H1 (cell line): ENCODE data around the gene RPSA. TPM values are rescaled to one million over a fixed set of nuclear protein-coding genes. Genes with fewer than 3 reads are reported as not detected.

Experiments used
- CTCF ChIA-PET: fragments of 300-600 bp; sonication (Branson Sonifier 250); formaldehyde crosslinking; loops from one replicate; lab custom pipeline; 2021; ENCODE audit not compliant: partially characterized antibody; lab: Charles Lee
- POLR2A ChIA-PET: fragments of 300-600 bp; sonication (Branson Sonifier 250); formaldehyde crosslinking; loops from one replicate; lab custom pipeline; 2021; ENCODE audit warnings: inconsistent platforms; ENCODE audit not compliant: partially characterized antibody; lab: Charles Lee
- DNase-seq, 2 experiments: peaks; one replicate each; pipeline versions ENCODE4 v3.0.0 to v3.0.0-alpha.2; 2010 to 2022; ENCODE audit warnings: low spot score in 2 of 2, low read depth in 1 of 2, mixed read lengths in 1 of 2
- FAIRE-seq: peaks from 2 replicates; lab custom pipeline; 2011; peaks lifted over from hg19 to GRCh38; lab: Jason Lieb, UNC
- H2AFZ ChIP-seq: 2 replicates; pipeline ENCODE4 v1.8.1; 2012; ENCODE audit warnings: low read length, inconsistent platforms
- H2AK5ac ChIP-seq: 2 replicates; pipeline ENCODE4 v1.6.1; 2013; ENCODE audit warnings: low read depth, low read length
- H2BK120ac ChIP-seq: replicated peaks from 2 replicates; pipeline ENCODE3; 2013; ENCODE audit warnings: low read depth, low read length, inconsistent platforms
- H2BK12ac ChIP-seq: 2 replicates; pipeline ENCODE4 v1.6.1; 2013; ENCODE audit warnings: low read depth, low read length
- H2BK15ac ChIP-seq: 2 replicates; pipeline ENCODE4 v1.6.1; 2013; ENCODE audit warnings: low read length
- H2BK20ac ChIP-seq: 2 replicates; pipeline ENCODE4 v1.6.1; 2013; ENCODE audit warnings: low read length
- H2BK5ac ChIP-seq: 2 replicates; pipeline ENCODE4 v1.6.1; 2013; ENCODE audit warnings: low read depth, low read length
- H3K14ac ChIP-seq: 2 replicates; pipeline ENCODE4 v1.6.1; 2013; ENCODE audit warnings: inconsistent platforms; ENCODE audit not compliant: insufficient read length
- H3K18ac ChIP-seq: 2 replicates; pipeline ENCODE4 v1.6.1; 2013; ENCODE audit warnings: low read length; ENCODE audit errors: extremely low read depth
- H3K23ac ChIP-seq: 2 replicates; pipeline ENCODE4 v1.6.1; 2013; ENCODE audit warnings: inconsistent platforms; ENCODE audit not compliant: insufficient read length
- H3K23me2 ChIP-seq: 2 replicates; pipeline ENCODE4 v1.6.1; 2013; ENCODE audit warnings: low read depth, low read length
- H3K27ac ChIP-seq: 2 replicates; pipeline ENCODE4 v1.6.1; 2011; ENCODE audit warnings: low read depth, low read length, inconsistent platforms
- H3K27me3 ChIP-seq, 4 experiments: replicated peaks in 1 of 4; 1 replicate in 1 of 4; 2 replicates in 3 of 4; pipeline versions ENCODE4 v1.6.1 to v1.8.1; 2011 to 2013; ENCODE audit warnings: low read length in 3 of 4, mild to moderate bottlenecking in 3 of 4, inconsistent platforms in 2 of 4, mixed read lengths in 2 of 4, moderate library complexity in 1 of 4; ENCODE audit not compliant: control insufficient read depth in 3 of 4, insufficient read depth in 3 of 4; ENCODE audit errors: extremely low read depth in 1 of 4
- H3K36me3 ChIP-seq, 4 experiments: 2 replicates each; pipeline versions ENCODE4 v1.6.1 to v1.8.1; 2011 to 2013; ENCODE audit warnings: mild to moderate bottlenecking in 4 of 4, low read length in 3 of 4, moderate library complexity in 2 of 4, control low read depth in 1 of 4, inconsistent platforms in 1 of 4; ENCODE audit not compliant: insufficient read depth in 4 of 4, control insufficient read depth in 2 of 4
- H3K4ac ChIP-seq: replicated peaks from 2 replicates; pipeline ENCODE3; 2013; ENCODE audit warnings: low read length, low read depth, mixed read lengths, inconsistent platforms; ENCODE audit not compliant: insufficient read length
- H3K4me1 ChIP-seq, 4 experiments: replicated peaks in 1 of 4; 1 replicate in 1 of 4; 2 replicates in 3 of 4; pipeline versions ENCODE4 v1.6.1 to v1.8.1; 2011 to 2013; ENCODE audit warnings: low read length in 3 of 4, inconsistent platforms in 2 of 4, mixed read lengths in 1 of 4; ENCODE audit not compliant: insufficient read depth in 4 of 4, control insufficient read depth in 3 of 4
- H3K4me2 ChIP-seq, 2 experiments: 2 replicates each; pipeline versions ENCODE4 v1.6.1 to v1.8.1; 2011 to 2013; ENCODE audit warnings: low read depth in 2 of 2, low read length in 2 of 2, control low read depth in 1 of 2, inconsistent platforms in 1 of 2, mild to moderate bottlenecking in 1 of 2; ENCODE audit not compliant: insufficient read depth in 1 of 2
- H3K4me3 ChIP-seq, 4 experiments: fragments of 200-600, 300-600 bp in 1 of 4; sonication (generic), shearing (Covaris generic), sonication (Bioruptor Twin) in 1 of 4; 2 replicates each; pipeline versions ENCODE4 v1.5.1 to v1.8.1; 2011 to 2016; ENCODE audit warnings: low read length in 4 of 4, low read depth in 3 of 4, control low read depth in 2 of 4, inconsistent platforms in 2 of 4, mild to moderate bottlenecking in 2 of 4, mixed read lengths in 1 of 4, moderate library complexity in 1 of 4; ENCODE audit not compliant: insufficient read depth in 2 of 4; ENCODE audit errors: extremely low read depth in 1 of 4
- H3K56ac ChIP-seq: replicated peaks from 2 replicates; pipeline ENCODE3; 2013; ENCODE audit warnings: low read depth, mild to moderate bottlenecking, mixed read lengths, low read length, inconsistent platforms; ENCODE audit not compliant: insufficient read length
- H3K79me1 ChIP-seq: 2 replicates; pipeline ENCODE4 v1.6.1; 2013; ENCODE audit warnings: low read depth, low read length, control low read depth
- H3K79me2 ChIP-seq, 2 experiments: 2 replicates each; pipeline versions ENCODE4 v1.6.1 to v1.8.1; 2012 to 2013; ENCODE audit warnings: low read length in 2 of 2, mild to moderate bottlenecking in 2 of 2, inconsistent platforms in 1 of 2; ENCODE audit not compliant: insufficient read depth in 2 of 2, control insufficient read depth in 1 of 2
- H3K9ac ChIP-seq, 4 experiments: replicated peaks in 1 of 4; 1 replicate in 1 of 4; 2 replicates in 3 of 4; pipeline versions ENCODE4 v1.6.1 to v1.8.1; 2011 to 2013; ENCODE audit warnings: low read depth in 3 of 4, low read length in 3 of 4, control low read depth in 2 of 4, mild to moderate bottlenecking in 2 of 4, moderate library complexity in 2 of 4, inconsistent platforms in 1 of 4; ENCODE audit errors: extremely low read depth in 1 of 4
- H3K9me3 ChIP-seq, 2 experiments: 2 replicates each; pipeline versions ENCODE4 v1.6.1 to v1.8.1; 2012 to 2013; ENCODE audit warnings: mild to moderate bottlenecking in 2 of 2, moderate library complexity in 2 of 2, control low read depth in 1 of 2, inconsistent platforms in 1 of 2, low read depth in 1 of 2, low read length in 1 of 2, mixed read lengths in 1 of 2; ENCODE audit not compliant: insufficient read depth in 2 of 2
- H4K20me1 ChIP-seq, 2 experiments: replicated peaks in 1 of 2; 2 replicates each; pipeline versions ENCODE3 to v1.8.1; 2011 to 2013; ENCODE audit warnings: inconsistent platforms in 2 of 2, low read length in 2 of 2, mild to moderate bottlenecking in 1 of 2; ENCODE audit not compliant: insufficient read depth in 2 of 2, control insufficient read depth in 1 of 2
- H4K5ac ChIP-seq: 2 replicates; pipeline ENCODE4 v1.6.1; 2013; ENCODE audit warnings: low read length, low read depth, mixed read lengths, inconsistent platforms; ENCODE audit not compliant: insufficient read length
- H4K8ac ChIP-seq: 2 replicates; pipeline ENCODE4 v1.8.0; 2013; ENCODE audit warnings: mild to moderate bottlenecking, moderate library complexity, low read length, inconsistent platforms; ENCODE audit not compliant: insufficient read depth; ENCODE audit errors: extremely low read depth
- H4K91ac ChIP-seq: replicated peaks from 2 replicates; pipeline ENCODE3; 2013; ENCODE audit warnings: low read length, mixed read lengths, inconsistent platforms; ENCODE audit not compliant: insufficient read length
- BACH1 ChIP-seq: IDR thresholded peaks from 2 replicates; pipeline ENCODE4 v1.6.1; 2012; ENCODE audit warnings: low read length, improper control_type of control experiment
- CEBPB ChIP-seq: IDR thresholded peaks from 2 replicates; pipeline ENCODE4 v1.6.1; 2012; ENCODE audit warnings: low read depth, low read length
- CREB1 ChIP-seq: IDR thresholded peaks from 2 replicates; pipeline ENCODE4 v1.6.1; 2012; ENCODE audit warnings: inconsistent platforms
- CTBP2 ChIP-seq: IDR thresholded peaks from 2 replicates; pipeline ENCODE4 v1.7.0; 2011; ENCODE audit warnings: borderline replicate concordance, mild to moderate bottlenecking, moderate library complexity, mixed read lengths, low read length; ENCODE audit not compliant: insufficient read depth, insufficient read length
- EZH2 ChIP-seq: fragments of 200-600 bp; sonication (generic); IDR thresholded peaks from 2 replicates; pipeline ENCODE4 v1.7.1; 2012; ENCODE audit warnings: low read depth, mild to moderate bottlenecking, moderate library complexity, low read length, inconsistent platforms; ENCODE audit not compliant: severe bottlenecking
- HDAC2 ChIP-seq, 2 experiments: fragments of 300-600 bp in 1 of 2; sonication (generic) in 1 of 2; IDR thresholded peaks; 2 replicates each; pipeline ENCODE4 v1.6.1; 2011 to 2012; ENCODE audit warnings: low read depth in 2 of 2, low read length in 2 of 2, mild to moderate bottlenecking in 2 of 2, moderate library complexity in 2 of 2, borderline replicate concordance in 1 of 2, inconsistent platforms in 1 of 2
- PHF8 ChIP-seq: fragments of 200-600 bp; sonication (generic); conservative IDR thresholded peaks from 2 replicates; pipeline ENCODE4 v1.7.1; 2012; ENCODE audit warnings: low read depth, mild to moderate bottlenecking, inconsistent platforms, low read length, moderate library complexity
- RNF2 ChIP-seq: fragments of 200-900, 300-1000 bp; sonication (generic); IDR thresholded peaks from 2 replicates; pipeline ENCODE4 v1.7.1; 2016; ENCODE audit warnings: borderline replicate concordance, low read depth, mild to moderate bottlenecking, antibody characterized with exemption, low read length; ENCODE audit not compliant: poor library complexity, severe bottlenecking; ENCODE audit errors: missing control alignments
- TAF1 ChIP-seq: IDR thresholded peaks from 2 replicates; pipeline ENCODE4 v1.6.1; 2011; ENCODE audit warnings: mild to moderate bottlenecking, low read depth, low read length
- ZNF274 ChIP-seq: IDR thresholded peaks from 2 replicates; pipeline ENCODE4 v1.7.0; 2012; ENCODE audit warnings: low read length, borderline replicate concordance; ENCODE audit errors: extremely low read depth
- WGBS, 2 experiments: shearing (Covaris generic) in 1 of 2; methylation state at CpG; one replicate each; pipeline versions ENCODE4 v1.1.6 to v1.1.7; 2013 to 2015; ENCODE audit warnings: low lambda C conversion rate in 2 of 2, mixed read lengths in 2 of 2, inconsistent platforms in 1 of 2, low coverage in 1 of 2, missing lambda C conversion rate in 1 of 2; ENCODE audit not compliant: insufficient replicate concordance in 2 of 2, insufficient coverage in 1 of 2, insufficient read length in 1 of 2; ENCODE audit errors: extremely low coverage in 1 of 2, missing lambda C conversion rate in 1 of 2; 5-methylcytosine and 5-hydroxymethylcytosine counted together
- polyA plus RNA-seq, 7 experiments: library from polyadenylated mRNA; depleted of rRNA in 3 of 7; stranded (reverse) in 5 of 7; unstranded in 2 of 7; fragments of >200 nt in 5 of 7; fragments of 200-250 nt in 2 of 7; gene quantifications; 1 replicate in 5 of 7; 2 replicates in 1 of 7; 4 replicates in 1 of 7; pipeline versions ENCODE4 v1.2.1 to v1.2.3, GENCODE V29; 2011 to 2013; ENCODE audit warnings: missing spikeins in 2 of 7, mixed read lengths in 2 of 7
- total RNA-seq: library from RNA; stranded (reverse); fragmentation: NEBNext Ultra II Directional; extraction: Animal tissue kit (Norgen Biotek cat#: 25700); gene quantifications from 2 replicates; pipeline ENCODE4 v1.2.1, GENCODE V29; 2021

The RPSA gene
- total and polyA plus RNA-seq, 2 of the 8 experiments (the other 6 are each of a cell fraction or from before 2014, with no cell fraction given): 2,661 to 7,468 TPM

DNA sequence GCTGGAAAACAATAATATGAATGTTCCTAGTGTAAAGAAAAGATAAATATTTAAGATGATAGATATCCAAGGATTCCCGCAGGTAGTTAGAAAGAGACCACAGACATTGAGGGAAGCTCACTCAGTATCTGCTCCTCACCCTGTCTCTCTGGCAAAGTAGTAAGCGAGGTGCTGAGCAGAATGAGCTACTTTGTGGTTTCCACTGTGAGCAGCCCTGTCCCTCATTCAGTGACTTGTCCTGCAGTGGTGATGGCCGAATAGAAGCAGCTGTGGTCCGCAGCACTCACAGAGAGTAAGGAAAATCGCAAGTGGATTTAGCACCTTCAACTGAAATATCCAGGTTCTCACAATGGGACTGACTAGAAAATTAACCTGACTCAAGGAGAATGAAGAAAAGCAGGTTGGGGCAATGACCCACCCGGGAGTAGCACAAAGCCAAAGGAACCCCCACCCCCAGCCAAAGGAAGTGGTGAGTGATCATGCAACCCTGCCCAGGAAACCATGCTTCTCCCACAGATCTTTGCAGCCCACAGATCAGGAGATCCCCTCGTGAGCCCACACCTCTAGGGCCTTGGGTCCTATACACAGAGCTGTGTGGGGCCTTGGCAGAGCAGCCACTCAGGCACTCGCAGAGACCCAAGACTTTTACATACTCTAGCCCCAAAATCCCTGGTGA lies 45.1 kb upstream of the RPSA start:
- 96% methylated on average over 7 of the region's 8 CpGs; no CpG with 5 or more reads in 1 of the 2 experiments for WGBS, 2 experiments
- no peak overlapping the region for H2BK15ac ChIP-seq
- no peaks in the 10 kb centered on the region for H3K4me1 ChIP-seq
- H2AFZ ChIP-seq: peak overlapping the region; percentile 23; the same call in 1 of the 2 replicates
- no peaks in the 10 kb centered on the region for H3K9me3 ChIP-seq
- no peaks in the 10 kb centered on the region for H3K36me3 ChIP-seq
- ChIA-PET CTCF (interaction anchor here (1.6 kb wide), 1 partner anchor 17 kb away, joined by 5 read pairs; no protein-coding TSS in a partner anchor), POLR2A (no interaction called here)
- no peak overlapping the region for H3K4ac ChIP-seq
- no peak overlapping the region for H2BK12ac ChIP-seq
- H3K79me1 ChIP-seq: no peaks in the 10 kb centered on the region
- no peak overlapping the region for H3K14ac ChIP-seq
- H3K56ac ChIP-seq: no peak overlapping the region
- H4K91ac ChIP-seq: no peak overlapping the region
- no peak overlapping the region for H2AK5ac ChIP-seq
- no peak overlapping the region for H3K27ac ChIP-seq
- H2BK120ac ChIP-seq: no peak overlapping the region
- H2BK5ac ChIP-seq: no peak overlapping the region
- H3K18ac ChIP-seq: no peak overlapping the region
- H2BK20ac ChIP-seq: no peak overlapping the region
- TF ChIP-seq EZH2 (no peak), CREB1 (no peak), TAF1 (no peak), RNF2 (no peak), BACH1 (no peak), CTBP2 (no peak), PHF8 (no peak), HDAC2 (IDR thresholded peaks at IDR 0.05; ENCODE audit: borderline replicate concordance in 1 of 2, low read depth in 2 of 2, low read length in 2 of 2) (no peak), ZNF274 (no peak), CEBPB (no peak)
- H4K8ac ChIP-seq: no peak overlapping the region
- H3K27me3 ChIP-seq: no peaks in the 10 kb centered on the region
- H3K9ac ChIP-seq: no peak overlapping the region
- H3K4me2 ChIP-seq: no peak overlapping the region
- no peak overlapping the region for H3K4me3 ChIP-seq
- no peaks in the 10 kb centered on the region for H4K20me1 ChIP-seq
- H3K23me2 ChIP-seq: no peaks in the 10 kb centered on the region
- H3K23ac ChIP-seq: no peak overlapping the region
- no peaks in the 10 kb centered on the region for H3K79me2 ChIP-seq
- no peak for DNase-seq
- H4K5ac ChIP-seq: no peak overlapping the region
- no peak for FAIRE-seq
